ENCODE data around the gene PCDHGB1.
A peak's percentile ranks its signal among the peaks of the same experiment; 100 is the strongest.

DNA sequence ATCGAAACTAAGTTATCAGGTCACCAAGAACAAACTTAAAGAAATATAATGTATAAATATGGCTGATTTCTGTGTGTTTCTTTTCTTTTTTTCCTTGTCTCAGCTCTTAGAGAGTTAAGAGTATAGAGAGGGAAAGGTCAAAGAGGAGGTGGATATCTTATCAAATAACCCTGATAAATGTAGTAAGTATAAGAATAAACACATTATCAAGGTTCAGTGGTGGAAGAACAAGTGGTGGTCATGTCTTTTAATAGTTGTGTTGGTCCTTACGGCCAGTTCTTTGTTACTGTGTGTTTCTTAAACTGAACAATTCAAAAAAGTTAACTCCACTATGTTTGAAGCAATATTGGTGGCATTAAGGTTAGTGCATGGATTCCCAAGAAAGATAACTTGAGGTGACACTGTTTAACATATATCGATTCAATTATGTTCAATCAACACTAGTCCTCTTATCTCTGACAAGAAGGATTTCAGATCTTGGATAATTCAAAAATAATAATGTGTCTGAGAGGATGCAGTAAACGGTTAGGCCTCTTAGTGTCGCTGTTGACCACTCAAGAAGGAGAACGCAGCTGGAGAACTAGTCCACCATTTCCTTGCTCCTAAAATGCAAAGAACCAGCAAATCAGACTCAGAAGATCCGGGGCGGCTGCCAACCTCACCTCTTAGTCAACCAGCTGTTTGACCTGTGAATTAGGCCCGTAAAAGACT, 6.5 kb upstream of the PCDHGB1 start, which contains the start of gene PCDHGA3:
- TF ChIP-seq CTCF (IDR thresholded peaks at IDR 0.05) (peak in 2 of 6 experiments; percentile 13 to 23), POLR2A (IDR thresholded peaks at IDR 0.05) (no peak)

Data from esophagus squamous epithelium (tissue), 4 donors.